Adrenal gland (tissue), 5 donors: ENCODE data around the gene C22orf31.

ENCODE experiments used
- POLR2A ChIP-seq, 2 donors: fragments of 450-650 bp; IDR thresholded peaks; one replicate each; pipeline ENCODE4 v1.6.1; 2017; ENCODE audit warnings: antibody characterized with exemption in 2 of 2, mild to moderate bottlenecking in 2 of 2, moderate library complexity in 1 of 2
- TF ChIP-seq, protein P1 (sequence below), 6 experiments: fragments of 450-650 bp in 4 of 6; fragments of 200-600 bp in 2 of 6; sonication (generic) in 1 of 6; IDR thresholded peaks; 1 replicate in 5 of 6; 2 replicates in 1 of 6; pipeline versions ENCODE4 v1.5.1 to v1.8.0; 2016 to 2021; ENCODE audit warnings: antibody characterized with exemption in 6 of 6, mild to moderate bottlenecking in 2 of 6, moderate library complexity in 1 of 6
- donor health status: DM: no; HTN: no; CAD: no.

DNA sequence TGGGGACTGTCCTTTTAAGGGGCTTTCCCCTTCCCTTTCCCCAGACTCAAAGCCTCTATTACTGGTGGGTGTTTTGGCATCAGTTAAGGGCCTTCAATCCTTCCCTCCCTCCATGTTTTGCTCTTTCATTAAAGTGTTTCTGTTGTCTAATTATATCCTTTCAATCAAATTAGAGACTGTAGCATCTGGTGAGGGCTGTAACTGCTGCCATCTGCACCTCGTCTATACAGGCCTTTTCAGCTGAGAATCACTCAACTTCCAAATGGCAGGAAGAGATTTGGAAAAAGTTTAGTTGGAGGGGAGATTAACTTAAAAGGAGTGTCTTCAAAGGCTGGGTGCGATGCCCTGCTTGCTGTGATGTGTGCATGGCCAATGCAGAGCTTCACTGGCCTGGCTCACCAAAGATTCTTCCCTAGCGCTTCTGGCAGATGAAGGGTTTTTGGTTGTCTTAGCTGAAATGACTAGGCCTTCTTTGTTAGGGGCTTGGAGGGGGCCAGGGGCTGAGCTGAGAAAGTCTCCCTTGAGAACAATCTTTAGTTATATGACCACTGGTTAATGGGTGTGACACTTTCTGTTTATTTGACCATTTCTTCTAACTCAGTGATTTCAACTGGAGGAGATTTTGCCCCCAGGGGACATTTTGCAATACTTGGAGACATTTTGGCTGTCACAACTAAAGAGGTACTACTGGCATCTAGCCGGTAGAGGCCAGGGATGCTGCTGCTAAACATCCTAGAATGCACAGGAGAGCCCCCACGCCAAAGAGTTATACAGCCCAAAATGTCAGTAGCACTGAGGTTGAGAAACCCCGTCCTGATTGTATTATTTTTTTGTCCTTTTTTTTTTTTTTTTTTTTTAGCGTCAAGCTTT, 18.7 kb upstream of the C22orf31 start:
- TF ChIP-seq, protein P1, sequence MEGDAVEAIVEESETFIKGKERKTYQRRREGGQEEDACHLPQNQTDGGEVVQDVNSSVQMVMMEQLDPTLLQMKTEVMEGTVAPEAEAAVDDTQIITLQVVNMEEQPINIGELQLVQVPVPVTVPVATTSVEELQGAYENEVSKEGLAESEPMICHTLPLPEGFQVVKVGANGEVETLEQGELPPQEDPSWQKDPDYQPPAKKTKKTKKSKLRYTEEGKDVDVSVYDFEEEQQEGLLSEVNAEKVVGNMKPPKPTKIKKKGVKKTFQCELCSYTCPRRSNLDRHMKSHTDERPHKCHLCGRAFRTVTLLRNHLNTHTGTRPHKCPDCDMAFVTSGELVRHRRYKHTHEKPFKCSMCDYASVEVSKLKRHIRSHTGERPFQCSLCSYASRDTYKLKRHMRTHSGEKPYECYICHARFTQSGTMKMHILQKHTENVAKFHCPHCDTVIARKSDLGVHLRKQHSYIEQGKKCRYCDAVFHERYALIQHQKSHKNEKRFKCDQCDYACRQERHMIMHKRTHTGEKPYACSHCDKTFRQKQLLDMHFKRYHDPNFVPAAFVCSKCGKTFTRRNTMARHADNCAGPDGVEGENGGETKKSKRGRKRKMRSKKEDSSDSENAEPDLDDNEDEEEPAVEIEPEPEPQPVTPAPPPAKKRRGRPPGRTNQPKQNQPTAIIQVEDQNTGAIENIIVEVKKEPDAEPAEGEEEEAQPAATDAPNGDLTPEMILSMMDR (IDR thresholded peaks at IDR 0.05) = no peak
- TF ChIP-seq POLR2A (IDR thresholded peaks at IDR 0.05) = no peak
